Caki2 (cell line): ENCODE measurements around the gene CGRRF1. TPM values are rescaled to one million over a fixed set of nuclear protein-coding genes. Genes with fewer than 3 reads are reported as not detected.

ENCODE experiments used
- DNase-seq: peaks from one replicate; pipeline ENCODE4 v3.0.0-alpha.2; 2015; ENCODE audit warnings: low read depth
- in situ Hi-C: cut with HindIII; loops from 2 replicates; pipeline ENCODE4 v1.10.0; 2016; ENCODE audit warnings: low sequenced_read_pairs, low pct_unique_long_range_greater_than_20kb, mixed read lengths
- total RNA-seq: library from RNA; depleted of rRNA; stranded (reverse); fragments of >200 nt; shearing (Covaris generic); gene quantifications from 2 replicates; pipeline ENCODE4 v1.2.3, GENCODE V29; 2014; ENCODE audit warnings: low replicate concordance

CGRRF1 gene
- total RNA-seq, 1 experiment from 2014 or later, result 9.9 TPM

DNA sequence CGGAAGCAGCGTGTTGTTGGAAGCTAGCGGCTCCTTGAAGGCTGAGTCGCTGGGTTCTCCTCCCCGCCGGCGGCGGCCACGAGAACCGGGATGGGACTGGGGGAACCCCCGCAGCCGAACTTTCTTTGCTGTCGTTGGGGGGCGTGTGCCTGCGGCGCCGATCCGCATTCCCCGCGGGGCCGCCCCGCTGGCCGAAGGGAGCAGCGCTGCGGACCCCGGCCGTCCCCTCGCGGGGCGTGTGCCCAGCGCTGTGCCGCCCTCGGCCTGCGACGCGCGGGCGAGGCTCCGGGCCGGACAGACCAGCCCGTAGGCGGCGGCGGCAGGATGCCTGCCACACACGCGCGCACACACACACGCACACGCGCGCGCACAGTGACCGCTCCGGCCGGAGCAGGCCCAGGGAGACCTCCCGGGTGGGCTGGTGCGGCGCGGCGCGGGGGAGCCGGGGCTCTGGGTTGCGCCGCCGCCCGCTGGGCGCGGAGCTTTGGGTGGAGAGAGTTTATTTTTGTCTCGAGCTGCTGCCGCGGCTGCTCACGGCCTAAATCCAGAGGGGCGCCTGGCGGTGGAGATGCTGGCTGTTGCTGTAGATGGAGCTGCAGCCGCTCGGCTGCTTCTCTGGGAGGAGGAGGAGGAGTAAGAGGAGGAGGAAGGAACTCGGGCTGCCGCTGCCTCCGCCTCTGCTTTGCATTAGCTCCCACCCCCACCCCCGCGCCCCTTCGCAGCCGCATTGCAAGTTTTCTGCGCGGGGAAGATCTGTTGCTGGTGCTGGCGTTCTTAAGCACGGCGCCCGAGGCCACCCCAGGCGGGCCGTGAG lies 56.9 kb downstream of the CGRRF1 start, which contains the start of gene SAMD4A:
SAMD4A (plus strand) TSS at position 719 of the 814 bp plus-strand sequence. CDS start 789 bp downstream, outside the sequence.
- in situ Hi-C loops, result no loop called here
- peak; percentile 88 for DNase-seq

DNA sequence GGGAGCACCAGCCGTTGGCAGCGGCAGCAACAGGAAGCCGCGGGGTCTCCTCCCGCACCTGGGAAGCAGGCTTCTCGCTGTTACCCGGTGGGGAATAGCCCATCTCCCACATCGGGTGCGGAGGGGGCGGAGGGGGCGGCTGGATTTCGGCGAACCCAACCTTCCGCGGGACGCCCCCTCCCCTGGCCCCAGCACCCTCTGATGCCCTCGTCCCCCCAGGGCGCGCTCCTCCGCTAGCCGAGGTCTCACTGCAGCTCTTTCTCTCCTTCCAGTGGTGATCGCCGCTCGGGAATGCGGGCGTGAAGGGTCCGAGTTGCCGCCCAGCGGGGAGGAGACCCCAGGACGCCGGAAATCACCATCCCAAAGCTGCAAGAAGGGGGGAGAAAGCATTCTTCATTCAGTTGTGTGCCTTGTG lies 57.5 kb downstream of the CGRRF1 start:
- in situ Hi-C loops, result no loop called here
- no peak for DNase-seq

DNA sequence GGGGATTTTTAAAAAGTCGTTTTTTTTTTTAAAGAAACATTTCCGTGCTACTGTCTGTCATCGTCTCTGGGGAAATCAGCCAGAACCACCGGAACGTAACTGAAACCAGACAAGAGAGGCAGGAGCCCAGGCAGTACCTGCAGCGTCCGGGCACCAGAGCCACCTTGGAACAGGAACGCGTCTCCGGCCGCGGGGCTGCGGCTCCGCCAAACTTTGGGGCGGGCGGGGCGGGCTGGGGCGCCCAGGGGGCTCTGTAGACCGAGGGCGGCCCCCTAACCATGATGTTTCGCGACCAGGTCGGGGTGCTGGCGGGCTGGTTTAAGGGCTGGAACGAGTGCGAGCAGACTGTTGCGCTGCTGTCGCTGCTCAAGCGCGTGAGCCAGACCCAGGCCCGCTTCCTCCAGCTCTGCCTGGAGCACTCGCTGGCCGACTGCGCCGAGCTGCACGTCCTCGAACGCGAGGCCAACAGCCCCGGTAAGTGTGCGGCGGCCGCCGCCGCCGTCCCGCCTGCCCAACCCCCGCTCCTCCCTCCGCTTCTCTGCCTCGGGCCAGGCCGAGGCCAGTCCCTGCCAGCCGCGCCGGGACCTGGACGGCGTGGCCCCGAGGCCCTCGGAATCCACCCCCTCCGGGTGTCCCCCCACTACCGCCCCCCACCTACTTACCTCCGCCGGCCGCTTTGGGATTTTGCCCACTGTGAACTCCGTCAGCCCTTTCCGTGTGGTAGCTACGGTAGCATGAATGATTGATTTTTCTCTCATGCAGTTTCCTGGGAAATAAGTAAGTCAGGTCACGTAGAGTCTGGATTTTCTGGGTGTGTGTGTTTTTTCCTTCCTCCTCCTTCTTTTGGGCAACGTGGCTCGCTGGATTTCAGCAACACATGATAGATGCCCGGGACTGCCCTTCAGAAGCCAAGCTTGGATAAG lies 58.2 kb downstream of the CGRRF1 start:
- in situ Hi-C loops, result no loop called here
- DNase-seq, result peak; percentile 25

DNA sequence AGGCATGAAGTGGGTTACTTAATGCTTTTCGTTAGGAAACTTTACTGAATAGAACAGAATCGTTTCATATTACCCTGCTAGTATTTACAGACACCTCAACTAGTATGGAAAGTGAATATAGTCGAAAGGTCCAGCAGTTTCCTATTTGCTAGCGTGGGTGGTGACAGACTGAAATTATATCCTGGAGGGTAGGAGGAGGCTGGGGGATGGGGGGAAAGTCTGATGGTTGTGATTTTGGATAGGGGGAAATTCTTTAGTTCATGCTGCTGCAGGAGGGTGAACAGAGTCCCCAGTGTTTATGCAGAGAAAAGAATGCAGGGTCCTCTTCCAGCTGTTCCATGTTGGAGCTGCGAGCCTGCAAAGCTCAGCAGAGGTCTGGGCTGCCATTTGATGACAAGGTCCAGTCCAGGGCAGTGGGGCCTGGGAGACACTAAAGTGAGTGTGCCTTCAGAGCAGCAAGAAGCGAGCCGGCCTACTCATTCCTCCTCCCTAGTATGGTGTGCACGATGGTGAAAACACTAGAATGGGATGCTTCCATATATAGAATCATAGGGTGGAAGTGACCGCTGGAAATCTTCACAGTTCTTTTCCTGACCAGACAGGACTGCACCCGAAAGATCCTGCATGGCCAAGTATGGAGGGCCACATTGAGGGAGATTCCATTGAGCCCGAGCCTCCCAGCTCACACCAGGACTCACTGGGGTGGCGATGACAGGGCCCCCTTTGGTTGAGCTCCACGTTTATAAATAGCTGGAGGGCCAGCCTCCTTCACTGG lies 59.3 kb downstream of the CGRRF1 start:
- in situ Hi-C loops, result no loop called here
- DNase-seq, result no peak

DNA sequence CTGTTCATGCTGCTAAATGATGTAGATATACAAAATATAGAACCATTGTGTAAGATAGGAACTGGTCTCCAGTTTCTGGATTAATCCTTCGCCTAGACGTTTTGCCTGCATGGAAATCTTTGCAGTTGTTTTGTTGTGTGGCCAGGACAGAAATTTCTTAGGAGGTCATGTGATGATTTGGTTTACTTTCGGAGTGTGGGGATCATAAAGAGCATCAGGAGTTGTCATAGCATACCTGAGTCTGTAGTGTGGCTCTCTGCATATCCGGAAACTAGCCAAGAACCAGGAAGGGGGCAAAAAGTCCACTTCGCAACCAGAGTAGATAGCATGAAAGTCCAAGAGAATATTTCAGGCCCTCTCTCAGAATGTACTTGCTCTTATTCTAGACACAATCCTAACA lies 60.3 kb downstream of the CGRRF1 start:
- no peak for DNase-seq
- in situ Hi-C loops, result no loop called here

DNA sequence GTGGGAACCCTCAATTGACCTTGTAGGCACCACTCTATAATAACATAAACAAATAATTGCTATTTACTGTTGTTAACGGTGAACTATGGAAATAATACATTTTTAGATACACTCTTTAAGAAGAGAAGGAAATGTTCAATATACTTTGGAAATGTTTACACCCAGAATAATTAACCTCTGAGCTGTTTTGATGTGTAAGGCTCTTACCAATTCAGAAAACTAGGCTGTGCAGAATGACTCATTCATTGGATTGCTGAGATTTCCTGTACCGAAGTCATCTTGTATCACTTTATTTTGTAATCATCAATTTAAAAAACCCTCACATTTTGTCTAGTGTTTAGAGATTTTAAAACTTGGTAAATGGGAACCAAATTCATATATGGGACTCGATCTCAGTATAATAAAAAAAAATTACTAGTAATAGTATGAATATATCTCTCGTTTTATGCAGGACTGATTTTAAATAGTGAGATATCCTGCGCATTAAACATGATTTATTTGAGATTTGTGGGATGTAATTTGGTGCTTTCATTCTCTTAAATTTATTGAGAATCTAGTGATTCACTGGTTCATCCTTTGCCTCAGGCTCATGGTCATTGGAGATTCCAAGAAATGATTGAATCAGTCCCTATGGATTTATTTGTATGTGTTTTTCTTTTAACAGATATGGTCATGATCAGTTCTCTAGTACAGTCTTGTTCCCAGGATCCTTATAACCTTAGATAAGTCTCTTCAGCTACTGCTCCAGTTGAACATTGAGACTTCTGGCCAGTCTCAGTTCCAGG lies 61.1 kb downstream of the CGRRF1 start:
- in situ Hi-C loops, result no loop called here
- DNase-seq, result no peak

DNA sequence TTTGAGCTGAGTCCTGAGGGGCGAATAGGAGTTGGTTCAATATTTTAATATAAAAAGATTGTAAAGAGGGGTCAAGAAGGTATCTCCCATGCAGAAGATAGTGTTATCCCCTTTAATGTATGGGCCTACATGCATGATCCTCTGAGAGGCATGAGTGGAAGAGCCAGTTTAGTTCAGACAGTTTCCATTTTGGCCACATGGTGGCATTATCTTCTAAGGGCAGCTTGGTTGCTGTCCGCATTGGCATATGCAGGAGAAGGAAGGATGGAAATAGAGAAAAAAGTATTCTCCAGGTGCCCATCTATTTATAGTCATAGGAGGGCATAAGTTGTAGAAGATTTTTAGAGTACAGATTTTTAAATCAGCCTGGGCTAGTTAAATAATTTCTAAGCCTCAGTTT lies 62.6 kb downstream of the CGRRF1 start:
- peak; percentile 29 for DNase-seq
- in situ Hi-C loops, result no loop called here

DNA sequence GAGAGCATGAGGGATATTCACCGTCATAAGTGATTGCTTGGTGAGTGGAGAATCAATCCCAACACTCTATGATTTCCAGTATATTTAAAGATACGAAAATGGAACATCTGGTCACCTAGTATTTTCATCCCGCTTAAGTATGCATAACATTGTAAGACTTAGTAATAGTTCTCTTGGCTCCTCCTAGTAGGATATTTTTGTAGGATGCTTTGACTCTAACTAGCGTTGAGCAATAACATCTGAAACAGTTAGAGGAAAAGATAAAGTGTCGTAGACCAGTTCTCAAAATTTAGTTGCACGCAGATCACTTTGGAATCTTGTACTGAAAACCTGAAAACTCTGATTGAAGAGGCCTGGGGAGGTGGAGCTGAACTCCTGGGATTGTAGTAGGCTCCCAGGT lies 64.8 kb downstream of the CGRRF1 start:
- in situ Hi-C loops, result no loop called here
- no peak for DNase-seq

DNA sequence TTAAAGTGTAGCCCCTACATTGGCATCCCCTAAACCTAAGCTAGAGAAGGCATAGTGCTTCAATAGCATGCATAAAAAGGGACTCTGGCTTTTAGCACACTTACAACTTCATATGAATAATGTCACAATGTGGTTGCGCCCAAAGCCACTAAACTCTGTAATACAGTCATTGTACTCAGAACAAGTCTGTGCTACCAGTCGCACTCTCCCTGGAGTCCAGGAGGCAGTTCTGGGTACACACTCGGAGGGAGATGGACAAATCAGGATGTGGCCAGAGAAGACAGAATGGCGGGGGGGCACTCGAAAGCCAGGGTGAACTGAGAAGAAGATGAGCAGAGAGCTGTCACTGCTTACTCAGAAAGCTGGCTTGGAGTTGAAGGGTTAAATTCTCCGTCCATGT lies 67.8 kb downstream of the CGRRF1 start:
- no peak for DNase-seq

DNA sequence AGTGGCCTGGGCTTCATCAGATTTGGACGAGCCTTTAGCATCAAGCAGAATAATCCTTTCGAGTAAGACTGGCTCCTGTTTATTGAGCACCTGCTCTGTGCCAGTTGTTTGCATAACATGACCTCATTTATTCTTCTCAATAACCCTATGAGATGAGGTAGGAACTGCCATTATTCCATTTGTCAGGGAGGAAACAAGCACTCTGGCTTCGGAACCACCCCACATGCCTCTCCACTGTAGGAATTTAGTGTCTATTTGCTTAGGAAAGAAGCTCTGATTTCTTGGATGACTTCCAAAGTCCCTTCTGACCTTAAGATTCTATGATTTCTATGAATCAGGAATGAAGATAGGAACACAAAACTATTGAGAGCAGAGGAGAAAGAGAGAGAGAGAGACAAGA lies 68.3 kb downstream of the CGRRF1 start:
- no peak for DNase-seq
- in situ Hi-C loops, result no loop called here

More for the DNA sequence above, 67.8 kb downstream of the CGRRF1 start:
- in situ Hi-C loops, result no loop called here

DNA sequence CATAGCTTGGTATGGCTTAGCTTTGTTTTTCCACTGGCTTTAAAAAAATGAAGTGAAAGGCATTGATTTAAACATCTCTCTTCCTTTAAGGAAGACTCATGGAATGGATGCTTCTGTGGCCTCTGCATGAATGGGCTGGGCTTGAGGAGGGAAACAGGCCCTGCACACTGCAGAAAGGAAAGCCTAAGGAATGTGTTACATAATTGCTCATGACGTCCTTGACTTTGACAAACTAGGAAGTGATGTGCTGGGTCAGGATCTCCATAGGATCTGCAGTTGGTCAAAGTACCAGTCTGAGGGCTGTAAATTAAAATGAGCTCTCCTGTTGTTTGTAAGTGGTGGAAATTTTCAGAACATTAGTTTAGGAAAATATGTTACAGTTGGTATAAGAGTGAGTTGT lies 69.9 kb downstream of the CGRRF1 start:
- no peak for DNase-seq
- in situ Hi-C loops, result no loop called here

DNA sequence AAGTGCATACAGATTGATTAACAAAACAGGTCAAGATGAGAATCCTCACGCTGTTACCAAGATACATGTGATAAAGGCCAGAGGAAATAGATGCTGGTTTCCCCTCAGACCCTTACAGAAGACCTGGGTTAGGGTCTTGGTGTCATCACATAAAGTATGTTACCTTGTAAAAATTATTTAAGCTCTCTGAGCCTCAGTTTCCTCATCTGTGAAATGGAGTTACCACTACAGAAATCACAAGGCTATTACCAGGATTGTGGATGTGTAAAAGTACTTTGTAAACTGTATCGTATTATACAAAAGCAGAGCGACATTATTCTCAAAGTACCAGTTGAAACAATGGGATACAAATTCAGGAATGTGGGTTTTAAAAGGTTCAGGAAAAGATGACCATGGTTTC lies 71.2 kb downstream of the CGRRF1 start:
- DNase-seq, result no peak
- in situ Hi-C loops, result no loop called here

DNA sequence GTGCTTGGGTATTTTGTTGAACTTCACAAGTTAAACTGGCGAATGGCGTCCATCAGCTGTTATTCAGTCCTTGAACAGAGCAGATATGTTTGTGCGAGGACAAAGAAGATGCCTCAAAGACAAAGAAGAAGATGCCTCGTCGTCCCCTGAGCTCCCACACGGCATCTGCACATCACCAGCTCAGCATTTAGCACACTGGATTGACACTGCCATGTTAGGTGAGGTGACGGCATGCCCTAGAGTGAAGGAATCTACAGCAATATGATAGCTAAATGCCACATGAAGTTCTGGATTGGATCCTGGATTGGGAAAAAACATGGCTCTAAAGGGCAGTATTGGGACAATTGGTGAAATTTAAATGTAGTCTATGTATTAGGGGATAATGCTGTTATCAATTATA lies 72.6 kb downstream of the CGRRF1 start:
- no peak for DNase-seq
- in situ Hi-C loops, result no loop called here

DNA sequence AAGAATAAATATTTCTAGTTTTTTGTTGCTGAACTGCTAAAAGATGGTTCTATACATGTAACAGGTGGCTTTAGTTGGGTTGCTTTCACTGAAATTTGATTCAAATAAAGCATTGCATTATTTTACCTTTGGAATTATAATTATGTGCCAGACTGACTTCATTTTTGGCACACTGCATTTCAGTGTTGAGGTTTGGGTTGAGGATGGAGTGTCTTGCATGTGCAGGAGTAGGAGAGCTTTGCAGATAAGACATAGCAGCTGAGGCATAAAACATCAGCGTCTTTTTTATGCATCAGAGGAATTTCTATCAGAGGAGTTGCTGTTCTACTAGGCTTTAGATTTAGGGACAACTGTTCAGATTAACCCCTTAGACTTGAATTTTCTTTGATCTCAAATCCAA lies 74.4 kb downstream of the CGRRF1 start:
- DNase-seq, result no peak
- in situ Hi-C loops, result no loop called here

DNA sequence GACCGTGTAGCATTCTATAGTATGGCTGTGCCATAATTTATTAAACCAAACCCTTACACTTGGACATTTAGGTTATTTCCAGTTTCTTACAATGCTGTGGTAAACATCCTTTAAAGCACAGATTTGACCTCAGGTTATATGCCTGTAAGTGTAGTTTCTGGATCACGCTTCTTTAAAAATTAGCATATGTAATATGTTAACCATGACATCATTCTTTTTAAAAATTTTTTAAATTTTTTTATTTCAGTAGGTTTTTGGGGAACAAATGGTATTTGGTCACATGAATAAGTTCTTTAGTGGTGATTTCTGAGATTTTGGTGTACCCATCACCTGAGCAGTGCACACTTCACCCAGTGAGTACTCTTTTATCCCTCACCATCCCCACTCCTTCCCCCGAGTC lies 75.5 kb downstream of the CGRRF1 start:
- DNase-seq, result no peak
- in situ Hi-C loops, result no loop called here
